GM12864 (cell line): Measurements from ENCODE around the gene LDHB.

Source experiments
- DNase-seq: peaks from one replicate; pipeline ENCODE4 v3.0.0-alpha.2; 2011; ENCODE audit warnings: low read depth
- H3K4me3 ChIP-seq: 2 replicates; pipeline ENCODE4 v1.5.1; 2011; ENCODE audit warnings: mild to moderate bottlenecking, low read depth, low read length, control low read depth
- TF ChIP-seq, protein P1 (sequence below): IDR thresholded peaks from 2 replicates; pipeline ENCODE4 v1.5.1; 2011; ENCODE audit warnings: low read depth, mild to moderate bottlenecking, moderate library complexity, low read length, control low read depth, inconsistent platforms; ENCODE audit errors: missing control alignments

Gene LDHB

GRCh38 chr12:21638054-21638891, 19.4 kb downstream of the LDHB start:
- TF ChIP-seq, protein P1, sequence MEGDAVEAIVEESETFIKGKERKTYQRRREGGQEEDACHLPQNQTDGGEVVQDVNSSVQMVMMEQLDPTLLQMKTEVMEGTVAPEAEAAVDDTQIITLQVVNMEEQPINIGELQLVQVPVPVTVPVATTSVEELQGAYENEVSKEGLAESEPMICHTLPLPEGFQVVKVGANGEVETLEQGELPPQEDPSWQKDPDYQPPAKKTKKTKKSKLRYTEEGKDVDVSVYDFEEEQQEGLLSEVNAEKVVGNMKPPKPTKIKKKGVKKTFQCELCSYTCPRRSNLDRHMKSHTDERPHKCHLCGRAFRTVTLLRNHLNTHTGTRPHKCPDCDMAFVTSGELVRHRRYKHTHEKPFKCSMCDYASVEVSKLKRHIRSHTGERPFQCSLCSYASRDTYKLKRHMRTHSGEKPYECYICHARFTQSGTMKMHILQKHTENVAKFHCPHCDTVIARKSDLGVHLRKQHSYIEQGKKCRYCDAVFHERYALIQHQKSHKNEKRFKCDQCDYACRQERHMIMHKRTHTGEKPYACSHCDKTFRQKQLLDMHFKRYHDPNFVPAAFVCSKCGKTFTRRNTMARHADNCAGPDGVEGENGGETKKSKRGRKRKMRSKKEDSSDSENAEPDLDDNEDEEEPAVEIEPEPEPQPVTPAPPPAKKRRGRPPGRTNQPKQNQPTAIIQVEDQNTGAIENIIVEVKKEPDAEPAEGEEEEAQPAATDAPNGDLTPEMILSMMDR = no peak
- no peak overlapping the region for H3K4me3 ChIP-seq
- no peak for DNase-seq

- no peak overlapping the region for H3K4me3 ChIP-seq
- TF ChIP-seq, protein P1 = no peak
- no peak for DNase-seq
Measured at GRCh38 chr12:21634245-21634644, 23.4 kb downstream of the LDHB start.

DNA sequence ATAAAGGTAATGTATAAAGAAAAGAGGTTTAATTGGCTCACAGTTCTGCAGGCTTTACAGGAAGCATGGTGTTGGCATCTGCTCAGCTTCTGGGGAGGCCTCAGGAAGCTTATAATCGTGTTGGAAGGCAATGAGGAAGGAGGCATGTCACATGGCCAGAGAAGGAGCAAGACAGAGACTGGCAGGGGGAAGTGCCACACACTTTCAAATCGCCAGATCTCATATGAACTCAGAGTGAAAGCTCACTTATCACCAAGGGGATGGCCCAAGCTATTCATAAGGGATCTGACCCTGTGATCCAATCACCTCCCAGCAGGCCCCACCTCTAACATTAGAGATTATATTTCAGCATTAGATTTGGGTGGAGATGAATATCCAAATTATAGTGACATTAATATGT, 26.3 kb downstream of the LDHB start:
- no peak for DNase-seq
- no peak overlapping the region for H3K4me3 ChIP-seq
- TF ChIP-seq, protein P1 = no peak

GRCh38 chr12:21627924-21628323, 29.7 kb downstream of the LDHB start:
- TF ChIP-seq, protein P1 = no peak
- H3K4me3 ChIP-seq = no peak overlapping the region
- no peak for DNase-seq

- TF ChIP-seq, protein P1 = no peak
- no peak overlapping the region for H3K4me3 ChIP-seq
- DNase-seq = no peak
Measured at GRCh38 chr12:21618566-21618965, 39.1 kb downstream of the LDHB start.

GRCh38 chr12:21617030-21617429, 40.6 kb downstream of the LDHB start:
- TF ChIP-seq, protein P1 = no peak
- H3K4me3 ChIP-seq = no peak overlapping the region
- no peak for DNase-seq

DNA sequence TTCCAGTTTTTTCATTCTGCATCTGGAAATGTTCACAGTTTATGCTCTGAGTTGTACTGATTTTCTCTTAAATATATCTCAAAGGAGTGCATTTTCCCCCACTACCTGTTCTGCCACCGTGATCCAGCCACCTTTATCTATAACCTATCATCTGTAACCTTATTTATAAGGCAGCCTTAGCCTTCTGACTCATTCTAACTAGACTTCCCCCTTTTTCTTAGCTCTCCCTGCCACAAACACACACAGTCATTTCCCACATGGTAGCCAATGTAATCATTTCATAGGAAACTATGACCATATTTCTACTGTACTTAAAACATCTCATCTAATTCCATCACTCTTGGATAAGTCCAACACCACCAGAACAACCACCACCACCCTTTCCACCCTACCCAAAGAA, 42.2 kb downstream of the LDHB start:
- no peak overlapping the region for H3K4me3 ChIP-seq
- TF ChIP-seq, protein P1 = no peak
- DNase-seq = no peak
